HG03066 (cell line): ENCODE data around the gene NLK.
"Not testable (repeated sequence)": the region's sequence is repeated elsewhere in the genome, so short reads cannot be mapped to it uniquely, and the experiment has no call there.

Source experiments
- ATAC-seq: cut with Tn5 transposase; IDR thresholded peaks from one replicate; pipeline ENCODE4 v1.9.1; 2021; ENCODE audit warnings: low read depth; ENCODE audit not compliant: unreplicated experiment

Gene NLK

GRCh38 chr17:28227316-28228108, 185.0 kb downstream of the NLK start:
- no peak for ATAC-seq

GRCh38 chr17:28228109-28228840, 185.8 kb downstream of the NLK start:
- ATAC-seq, result no peak

GRCh38 chr17:28228986-28229729, 186.7 kb downstream of the NLK start:
- ATAC-seq, result no peak

- no peak for ATAC-seq
These were observed 187.5 kb downstream of the NLK start for GRCh38 chr17:28230011-28230410.

GRCh38 chr17:28230607-28231006, 188.1 kb downstream of the NLK start:
- not testable (repeated sequence) for ATAC-seq

- ATAC-seq, result not testable (repeated sequence)
These were observed 189.1 kb downstream of the NLK start for GRCh38 chr17:28231624-28232023.

GRCh38 chr17:28232966-28233870, 190.7 kb downstream of the NLK start:
- ATAC-seq, result not testable (repeated sequence)

GRCh38 chr17:28233872-28234856, 191.7 kb downstream of the NLK start:
- ATAC-seq, result not testable (repeated sequence)

GRCh38 chr17:28235066-28235700, 192.7 kb downstream of the NLK start:
- not testable (repeated sequence) for ATAC-seq

GRCh38 chr17:28236033-28236653, 193.7 kb downstream of the NLK start:
- ATAC-seq, result not testable (repeated sequence)

GRCh38 chr17:28238547-28239270, 196.2 kb downstream of the NLK start:
- not testable (repeated sequence) for ATAC-seq

GRCh38 chr17:28239271-28239624, 196.8 kb downstream of the NLK start:
- ATAC-seq, result no peak

GRCh38 chr17:28240688-28241340, 198.3 kb downstream of the NLK start:
- no peak for ATAC-seq

GRCh38 chr17:28242791-28243190, 200.3 kb downstream of the NLK start:
- ATAC-seq, result no peak

GRCh38 chr17:28243268-28243667, 200.8 kb downstream of the NLK start:
- ATAC-seq, result not testable (repeated sequence)

- no peak for ATAC-seq
These were observed 202.0 kb downstream of the NLK start for GRCh38 chr17:28244446-28244845.
